HG02943 (cell line): ENCODE data around the gene LRRC37B.
"Not testable (repeated sequence)": the region's sequence is repeated elsewhere in the genome, so short reads cannot be mapped to it uniquely, and the experiment has no call there.

Source experiments
- ATAC-seq: cut with Tn5 transposase; IDR thresholded peaks from one replicate; pipeline ENCODE4 v1.9.1; 2021; ENCODE audit warnings: mild to moderate bottlenecking, low read depth, moderate library complexity; ENCODE audit not compliant: unreplicated experiment

Gene LRRC37B

DNA sequence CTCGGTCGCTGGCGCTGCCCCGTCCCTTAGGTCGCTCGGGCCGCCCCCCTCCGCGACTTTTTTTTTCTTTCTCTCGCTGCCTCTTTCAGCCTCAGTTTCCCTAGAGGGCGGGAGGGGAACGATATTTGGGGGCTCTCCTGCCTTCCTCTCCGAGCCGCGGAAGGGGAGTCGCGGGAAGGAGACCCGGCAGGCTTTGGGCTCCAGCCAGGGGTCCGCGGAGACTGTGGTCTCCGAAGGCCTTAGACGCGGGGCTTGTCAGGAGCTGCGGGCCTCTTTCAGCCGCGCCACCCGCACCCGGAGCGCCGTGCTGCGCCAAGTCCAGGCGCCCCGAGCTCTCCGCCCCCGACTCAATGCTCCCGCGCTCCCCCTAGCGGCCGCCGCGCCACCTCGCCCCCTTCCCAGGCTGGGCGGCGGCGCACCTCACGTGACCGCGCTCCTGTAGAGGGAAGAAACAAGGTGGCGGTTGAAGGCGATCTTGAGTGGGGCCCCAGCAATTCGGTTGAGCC lies at the start of gene LRRC37B:
Gene LRRC37B, plus strand, starts transcription at position 427 of the 506 bp plus-strand sequence. CDS start 14,010 bp downstream, outside the sequence.
- peak; percentile 68 for ATAC-seq

DNA sequence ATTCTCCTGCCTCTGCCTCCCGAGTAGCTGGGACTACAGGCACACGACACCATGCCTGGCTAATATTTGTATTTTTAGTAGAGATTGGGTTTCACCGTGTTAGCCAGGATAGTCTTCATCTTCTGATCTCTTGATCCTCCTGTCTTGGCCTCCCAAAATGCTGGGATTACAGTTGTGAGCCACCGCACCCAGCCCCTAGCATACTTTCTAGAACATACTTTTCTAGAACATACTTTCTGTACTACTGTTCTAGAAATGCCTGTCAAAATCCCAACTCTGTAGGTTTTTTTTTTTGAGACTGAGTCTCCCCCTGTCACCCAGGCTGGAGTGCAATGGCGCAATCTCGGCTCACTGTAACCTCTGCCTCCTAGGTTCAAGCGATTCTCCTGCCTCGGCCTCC lies 43.1 kb upstream of the LRRC37B start:
- ATAC-seq: not testable (repeated sequence)

DNA sequence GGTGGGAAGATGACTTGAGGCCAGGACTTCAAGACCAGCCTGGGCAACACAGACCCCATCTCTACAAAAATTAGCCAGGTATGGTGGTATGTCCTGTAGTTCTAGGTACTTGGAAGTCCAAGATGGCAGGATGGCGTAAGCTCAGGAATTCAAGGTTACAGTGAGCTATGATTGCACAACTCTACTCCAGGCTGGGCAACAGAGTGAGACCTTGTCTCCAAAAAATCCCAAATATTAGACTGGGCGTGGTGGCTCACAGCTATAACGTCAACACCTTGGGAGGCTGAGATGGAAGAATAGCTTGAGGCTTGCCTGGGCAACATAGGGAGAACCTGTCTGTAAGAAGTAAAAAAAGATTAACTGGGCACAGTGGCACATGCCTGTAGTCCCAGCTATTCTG lies 39.5 kb upstream of the LRRC37B start:
- ATAC-seq: no peak

DNA sequence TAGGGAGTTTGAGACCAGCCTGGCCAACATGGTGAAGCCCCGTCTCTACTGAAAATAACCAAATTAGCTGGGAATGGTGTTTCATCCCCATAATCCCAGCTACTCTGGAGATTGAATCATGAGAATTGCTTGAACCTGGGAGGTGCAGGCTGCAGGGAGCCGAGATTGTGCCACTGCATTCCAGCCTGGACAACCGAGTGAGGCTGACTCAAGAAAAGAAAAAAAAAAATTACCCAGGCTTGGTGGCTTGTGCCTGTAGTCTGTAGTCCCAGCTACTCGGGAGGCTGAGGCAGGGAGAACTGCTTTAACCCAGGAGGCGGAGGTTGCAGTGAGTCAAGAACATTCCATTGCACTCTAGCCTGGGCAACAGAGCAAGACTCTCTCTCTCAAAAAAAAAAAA lies 36.8 kb upstream of the LRRC37B start:
- ATAC-seq: not testable (repeated sequence)

DNA sequence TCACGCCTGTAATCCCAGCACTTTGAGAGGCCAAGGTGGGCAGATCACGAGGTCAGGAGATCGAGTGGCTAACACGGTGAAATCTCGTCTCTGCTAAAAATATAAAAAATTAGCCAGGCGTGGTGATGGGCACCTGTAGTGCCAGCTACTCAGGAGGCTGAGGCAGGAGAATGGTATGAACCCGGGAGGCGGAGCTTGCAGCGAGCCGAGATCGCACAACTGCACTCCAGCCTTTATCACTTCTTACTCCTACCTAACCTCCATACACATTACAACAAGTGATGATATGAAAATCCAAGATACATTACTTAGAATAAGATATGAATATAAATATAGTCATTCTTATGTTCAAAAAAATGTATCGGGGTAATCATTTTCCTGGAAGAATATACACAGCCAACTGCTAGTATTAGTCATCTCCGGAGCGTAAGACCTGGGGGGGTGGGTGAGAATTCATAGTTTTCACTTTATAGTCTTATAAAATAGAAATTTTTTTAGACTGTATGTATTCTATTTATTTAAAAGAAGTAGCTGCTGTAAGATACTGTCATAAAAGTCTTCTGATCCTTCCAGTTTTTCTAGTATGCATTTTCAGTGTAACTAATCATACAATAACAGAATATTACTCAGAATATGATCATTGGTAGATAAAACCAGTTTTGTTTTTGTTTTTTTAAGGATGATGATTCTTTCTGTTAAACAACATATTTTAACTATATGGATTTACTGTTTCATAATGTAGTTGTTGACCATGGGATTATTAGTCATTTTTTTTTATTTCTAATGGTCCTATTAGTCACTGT lies 32.7 kb upstream of the LRRC37B start:
- not testable (repeated sequence) for ATAC-seq

DNA sequence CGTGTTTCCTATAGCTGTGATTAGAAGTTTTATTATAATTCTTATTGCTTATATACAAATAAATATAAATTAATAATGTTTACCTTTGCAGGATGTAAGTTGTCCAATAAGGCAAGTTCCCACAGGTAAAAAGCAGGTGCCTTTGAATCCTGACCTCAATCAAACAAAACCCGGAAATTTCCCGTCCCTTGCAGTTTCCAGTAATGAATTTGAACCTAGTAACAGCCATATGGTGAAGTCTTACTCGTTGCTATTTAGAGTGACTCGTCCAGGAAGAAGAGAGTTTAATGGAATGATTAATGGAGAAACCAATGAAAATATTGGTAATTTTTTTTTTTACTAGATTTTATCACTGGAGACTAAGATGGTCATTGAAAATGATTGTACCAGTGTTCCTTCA lies 31.8 kb upstream of the LRRC37B start:
- ATAC-seq: not testable (repeated sequence)

DNA sequence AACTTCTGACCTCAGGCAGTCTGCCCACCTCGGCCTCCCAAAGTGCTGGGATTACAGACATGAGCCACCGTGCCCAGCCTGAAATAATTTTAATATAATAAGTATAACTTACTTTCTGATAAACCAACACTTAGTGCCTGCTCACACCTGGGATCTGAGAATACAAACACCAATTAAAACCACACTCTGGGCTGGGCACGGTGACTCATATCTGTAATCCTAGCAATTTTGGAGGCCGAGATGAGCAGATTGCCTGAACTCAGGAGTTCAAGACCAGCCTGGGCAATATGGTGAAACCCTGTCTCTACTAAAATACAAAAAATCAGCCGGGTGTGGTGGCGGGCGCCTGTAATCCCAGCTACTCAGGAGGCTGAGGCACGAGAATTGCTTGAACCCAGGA lies 15.4 kb upstream of the LRRC37B start:
- not testable (repeated sequence) for ATAC-seq

DNA sequence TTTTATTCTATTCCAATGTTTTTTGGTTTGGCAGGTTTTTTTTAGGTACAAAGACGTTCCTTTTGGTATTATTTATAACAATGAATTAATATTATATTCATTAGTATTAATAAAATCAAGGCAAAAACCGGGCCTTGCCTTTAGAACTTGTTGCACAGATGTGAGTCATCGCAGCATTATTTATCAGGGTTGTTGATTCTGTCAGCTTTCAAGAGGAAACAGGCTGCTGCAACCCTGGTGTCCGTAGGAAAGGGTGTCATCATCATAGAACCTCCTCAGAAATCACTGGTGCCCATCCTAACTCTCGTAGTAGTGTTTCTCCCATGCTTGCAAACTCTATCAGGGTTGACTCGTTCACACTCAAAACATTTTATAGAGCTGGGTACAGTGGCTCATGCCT lies 10.2 kb upstream of the LRRC37B start:
- ATAC-seq: no peak

DNA sequence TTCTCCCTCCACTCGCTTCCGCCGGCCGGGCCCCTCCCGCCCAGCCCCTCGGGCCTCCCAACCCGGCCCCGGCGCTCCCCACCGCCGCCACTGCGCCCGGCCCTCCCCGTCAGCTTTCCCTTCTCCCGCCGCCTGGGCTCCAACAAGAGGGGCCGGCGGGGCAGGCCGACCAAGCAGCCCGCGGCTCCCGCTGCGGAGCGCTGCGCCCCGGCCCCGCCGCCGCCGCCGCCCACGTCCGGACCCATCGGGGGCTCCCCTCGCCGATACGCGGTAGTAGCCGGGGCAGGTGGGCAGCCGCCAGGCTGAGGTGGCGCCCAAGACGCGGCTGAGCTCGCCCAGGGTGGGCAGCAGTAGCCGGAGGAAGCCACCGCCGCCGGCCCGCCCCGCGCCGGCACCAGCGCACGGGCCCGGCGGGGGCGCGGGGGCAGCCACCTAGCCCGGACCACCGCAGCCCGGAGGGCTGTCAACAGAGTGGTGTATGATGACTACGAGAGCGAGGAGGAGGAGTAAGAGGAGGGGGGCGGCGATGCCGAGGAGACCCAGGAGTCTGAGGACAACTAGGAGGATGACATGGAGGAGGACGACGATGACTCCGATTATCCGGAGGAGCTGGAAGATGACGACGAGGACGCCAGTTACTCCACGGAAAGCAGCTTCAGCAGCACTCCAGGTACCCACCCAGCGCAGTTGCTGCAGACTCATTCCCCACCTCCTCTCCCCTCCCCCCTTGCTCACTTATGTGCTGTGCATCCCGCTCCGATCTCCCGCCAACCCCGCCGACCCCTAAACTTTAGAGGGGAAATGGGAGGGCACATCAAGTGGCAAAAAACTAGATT lies 498 bp downstream of the LRRC37B start:
- peak; percentile 48 for ATAC-seq

DNA sequence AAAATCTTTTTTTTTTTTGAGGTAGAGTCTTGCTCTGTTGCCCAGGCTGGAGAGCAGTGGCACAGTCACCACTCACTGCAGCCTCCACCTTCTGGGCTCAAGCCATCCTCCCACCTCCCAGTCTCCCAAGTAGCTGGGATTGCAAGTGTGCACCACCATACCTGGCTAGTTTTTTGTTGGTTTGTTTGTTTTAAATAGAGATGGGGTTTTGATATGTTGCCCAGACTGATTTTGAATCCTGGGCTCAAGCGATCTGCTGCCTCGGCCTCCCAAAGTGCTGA lies 2.0 kb downstream of the LRRC37B start:
- ATAC-seq: no peak

DNA sequence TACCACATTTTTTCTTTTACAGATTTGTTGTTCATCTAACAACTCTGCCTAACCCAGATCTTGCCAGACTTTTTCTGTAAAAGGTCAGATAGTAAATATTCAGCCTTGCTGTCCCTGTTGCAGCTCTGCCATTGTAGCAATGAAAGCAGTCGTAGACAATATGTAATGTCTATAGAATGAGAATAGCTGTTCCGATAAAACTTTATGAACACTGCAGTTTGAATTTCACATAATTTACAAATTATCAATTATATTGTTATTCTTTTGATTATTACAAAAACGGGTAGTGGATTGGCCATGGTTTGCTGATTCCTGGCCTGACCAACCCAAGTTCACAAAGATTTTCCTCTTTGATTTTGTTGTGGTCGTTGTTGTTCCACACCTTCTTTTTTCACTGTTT lies 2.9 kb downstream of the LRRC37B start:
- ATAC-seq: no peak

DNA sequence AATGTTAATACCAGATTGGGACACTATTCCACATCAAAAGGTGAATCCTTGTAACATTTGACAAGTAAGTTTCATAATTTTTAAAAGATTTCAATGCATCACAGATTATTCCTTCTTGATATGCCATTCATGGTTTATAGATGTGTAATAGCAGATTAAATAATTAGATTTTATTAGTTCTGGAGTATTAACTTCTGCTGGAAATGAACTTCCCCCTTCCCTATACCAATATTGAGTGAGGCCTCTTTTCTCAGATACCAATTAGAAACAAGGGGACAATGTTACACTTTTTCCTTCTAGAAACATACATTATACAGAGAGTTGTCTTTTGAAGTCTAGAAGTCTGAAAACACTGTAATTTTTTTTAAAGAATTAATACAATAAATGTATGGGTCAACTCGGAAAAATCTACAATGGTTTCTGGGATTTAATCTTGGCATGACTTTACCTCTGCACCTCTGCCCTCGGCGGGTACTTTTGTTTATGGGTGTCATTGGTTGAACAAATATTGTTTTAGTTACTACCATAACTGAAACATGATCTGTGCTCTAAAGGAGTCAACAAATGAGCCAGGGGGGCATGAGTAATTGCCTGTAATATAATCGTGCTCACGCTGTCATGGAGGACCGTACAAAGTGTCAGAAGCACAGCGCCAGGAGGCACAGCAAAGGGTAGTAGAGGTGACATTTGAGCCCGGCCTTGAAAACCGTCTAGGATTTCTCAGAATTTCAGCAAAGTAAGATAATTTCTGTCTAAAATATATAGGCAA lies 8.2 kb downstream of the LRRC37B start:
- no peak for ATAC-seq

DNA sequence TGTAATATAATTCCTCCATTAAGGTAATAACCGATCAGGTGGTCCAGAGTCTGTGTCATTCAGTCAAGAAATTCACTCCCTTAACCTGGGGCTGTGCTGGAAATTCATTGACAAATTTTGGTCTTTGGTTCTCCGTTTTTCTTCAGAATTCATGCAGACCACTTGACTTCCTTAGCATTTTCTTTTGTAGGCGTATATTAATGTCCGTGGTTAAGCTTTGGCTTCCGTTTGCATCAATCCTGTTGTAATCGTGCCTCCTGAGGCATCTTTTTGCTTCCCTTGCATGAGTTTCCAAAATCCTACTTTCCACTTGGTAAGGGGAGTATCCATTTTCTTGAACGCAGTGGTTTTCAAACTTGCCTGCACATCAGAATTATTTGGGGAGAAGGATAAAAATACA lies 9.0 kb downstream of the LRRC37B start:
- ATAC-seq: no peak

DNA sequence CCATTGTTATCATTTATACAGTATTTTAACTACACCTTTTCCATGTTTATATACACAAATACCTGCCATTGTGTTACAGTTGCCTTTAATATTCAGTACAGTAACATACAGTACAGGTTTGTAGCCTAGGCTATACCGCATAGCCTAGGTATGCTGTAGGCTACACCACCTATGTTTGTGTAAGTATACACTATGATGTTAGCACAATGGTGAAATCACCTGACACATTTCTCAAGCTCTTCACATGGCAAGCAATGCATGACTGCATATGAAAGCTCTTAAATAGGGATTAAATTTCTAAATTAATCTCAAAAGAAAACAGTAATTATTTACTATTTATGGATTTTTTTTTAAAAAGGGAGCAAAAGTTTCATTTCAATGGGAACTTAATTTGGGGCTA lies 12.0 kb downstream of the LRRC37B start:
- ATAC-seq: no peak

DNA sequence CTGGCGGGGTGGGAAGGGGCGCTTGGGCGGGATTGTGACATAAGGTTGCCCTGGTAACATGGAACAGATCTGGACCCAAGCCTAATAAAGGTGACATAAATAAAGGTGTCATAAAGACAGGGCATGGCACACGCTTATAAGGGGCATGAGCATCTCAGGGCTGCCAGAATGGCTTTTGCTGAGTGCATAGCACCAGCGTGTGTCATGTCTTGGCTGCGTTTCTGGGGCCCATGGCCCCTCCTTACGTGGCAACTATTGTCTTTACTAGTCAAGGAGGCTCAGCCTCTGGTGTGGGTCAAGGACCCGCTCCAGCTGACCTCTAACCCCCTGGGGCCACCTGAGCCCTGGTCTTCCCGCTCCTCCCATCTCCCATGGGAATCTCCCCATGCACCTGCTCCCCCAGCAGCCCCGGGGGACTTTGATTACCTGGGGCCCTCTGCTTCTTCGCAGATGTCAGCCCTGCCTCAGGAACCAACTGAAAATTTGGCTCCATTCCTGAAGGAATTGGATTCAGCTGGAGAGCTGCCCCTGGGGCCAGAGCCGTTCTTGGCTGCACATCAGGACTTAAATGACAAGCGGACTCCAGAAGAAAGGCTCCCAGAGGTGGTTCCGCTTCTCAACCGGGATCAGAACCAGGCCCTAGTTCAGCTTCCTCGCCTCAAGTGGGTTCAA lies 13.9 kb downstream of the LRRC37B start:
- no peak for ATAC-seq

DNA sequence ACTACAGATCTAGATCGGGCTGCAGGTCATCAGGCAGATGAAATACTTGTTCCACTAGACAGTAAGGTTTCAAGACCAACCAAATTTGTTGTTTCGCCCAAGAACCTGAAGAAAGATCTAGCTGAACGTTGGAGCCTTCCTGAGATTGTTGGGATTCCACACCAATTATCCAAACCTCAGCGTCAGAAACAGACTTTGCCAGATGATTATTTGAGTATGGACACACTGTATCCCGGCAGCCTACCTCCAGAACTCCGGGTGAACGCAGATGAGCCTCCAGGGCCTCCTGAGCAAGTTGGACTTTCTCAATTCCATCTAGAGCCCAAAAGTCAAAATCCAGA lies 14.4 kb downstream of the LRRC37B start:
- no peak for ATAC-seq

DNA sequence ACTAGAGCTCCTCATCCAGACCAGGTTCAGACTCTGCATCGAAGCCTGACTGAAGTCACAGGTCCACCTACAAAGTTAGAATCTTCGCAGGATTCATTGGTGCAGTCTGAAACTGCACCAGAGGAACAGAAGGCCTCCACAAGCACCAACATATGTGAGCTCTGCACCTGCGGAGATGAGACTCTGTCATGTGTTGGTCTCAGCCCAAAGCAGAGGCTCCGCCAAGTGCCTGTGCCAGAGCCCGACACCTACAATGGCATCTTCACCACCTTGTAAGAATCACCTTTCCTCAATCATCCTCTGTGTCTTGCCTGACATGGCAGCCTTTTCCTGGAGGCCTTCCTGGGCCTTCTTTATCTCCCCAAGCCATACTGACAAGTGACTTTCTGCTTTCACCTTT lies 15.4 kb downstream of the LRRC37B start:
- ATAC-seq: not testable (repeated sequence)

DNA sequence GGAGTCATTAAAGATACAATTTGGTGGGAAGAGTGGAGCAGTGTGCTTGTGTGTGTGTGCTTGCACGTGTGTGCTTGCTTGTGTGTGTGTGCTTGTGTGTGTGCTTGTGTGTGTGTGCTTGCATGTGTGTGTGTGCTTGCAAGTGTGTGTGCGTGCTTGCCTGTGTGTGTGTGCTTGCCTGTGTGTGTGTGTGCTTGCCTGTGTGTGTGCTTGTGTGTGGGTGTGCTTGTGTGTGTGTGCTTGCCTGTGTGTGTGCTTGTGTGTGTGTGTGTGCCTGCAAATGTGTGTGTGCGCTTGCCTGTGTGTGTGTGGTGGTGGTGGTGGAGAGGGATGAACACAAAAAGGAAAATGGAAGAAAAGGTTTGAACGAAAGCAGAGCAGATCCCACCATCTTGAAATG lies 20.1 kb downstream of the LRRC37B start:
- ATAC-seq: not testable (repeated sequence)

DNA sequence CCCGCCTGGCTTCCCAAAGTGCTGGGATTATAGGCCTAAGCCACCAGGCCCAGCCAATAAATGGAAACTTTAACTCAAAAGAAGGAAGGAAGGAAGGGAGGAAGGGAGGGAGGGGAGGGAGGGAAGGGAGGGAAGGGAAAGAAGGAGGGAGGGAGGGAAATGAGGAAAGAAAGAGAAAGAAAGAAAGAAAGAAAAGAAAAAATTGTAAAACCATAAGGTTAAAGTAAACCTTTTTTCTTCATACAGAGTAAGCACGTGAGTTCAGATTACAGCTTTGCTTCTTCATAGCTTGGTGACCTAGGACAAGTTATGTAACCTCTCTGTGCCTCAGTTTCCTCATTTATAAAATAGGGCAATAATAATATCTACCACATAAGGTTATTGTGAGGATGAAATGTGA lies 26.0 kb downstream of the LRRC37B start:
- ATAC-seq: no peak

DNA sequence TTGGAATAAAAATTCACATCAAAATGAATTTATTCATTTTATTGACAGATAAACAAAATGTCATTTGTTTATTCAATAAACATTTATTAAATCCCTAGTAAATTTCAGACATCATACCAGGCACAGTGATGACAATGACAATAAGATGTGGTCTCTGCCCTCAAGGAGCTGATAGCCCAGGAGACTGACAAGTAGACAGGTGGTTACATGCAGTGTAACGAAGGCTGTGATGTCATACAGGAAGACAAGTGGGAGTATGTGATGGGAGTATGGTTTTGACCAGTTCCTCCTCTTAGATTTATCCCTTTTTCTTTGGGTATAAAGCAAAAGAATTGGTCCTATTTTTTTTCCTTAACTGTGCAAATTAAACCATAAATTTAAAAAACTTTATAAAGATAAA lies 26.6 kb downstream of the LRRC37B start:
- ATAC-seq: not testable (repeated sequence)
